Heart left ventricle (tissue), 16 donors: ENCODE results near the gene COMMD1. TPM values are rescaled to one million over a fixed set of nuclear protein-coding genes. Genes with fewer than 3 reads are reported as not detected.

Experiments used
- ATAC-seq, 4 donors: fragments of 200-7000 bp; cut with Tn5 transposase; one replicate each; pipeline ENCODE4 v1.9.1; 2020 to 2022; ENCODE audit warnings: moderate library complexity in 4 of 4, mild to moderate bottlenecking in 3 of 4, moderate number of reproducible peaks in 1 of 4
- DNase-seq, 5 donors: peaks; one replicate each; pipeline ENCODE4 v3.0.0-alpha.2; 2020
- H3K27ac ChIP-seq, 12 donors: fragments of 200-600 bp; sonication (generic) in 4 of 12; one replicate each; pipeline versions ENCODE4 v1.5.0 to v1.8.0; 2016 to 2022; ENCODE audit warnings: mild to moderate bottlenecking in 2 of 12
- H3K27me3 ChIP-seq, 9 donors: fragments of 200-600 bp; sonication (generic) in 2 of 9; one replicate each; pipeline versions ENCODE4 v1.5.1 to v1.8.0; 2016 to 2022; ENCODE audit warnings: mild to moderate bottlenecking in 3 of 9
- H3K36me3 ChIP-seq, 9 donors: fragments of 200-600 bp; sonication (generic) in 2 of 9; one replicate each; pipeline versions ENCODE4 v1.5.0 to v1.8.0; 2018 to 2022; ENCODE audit warnings: mild to moderate bottlenecking in 2 of 9
- H3K4me1 ChIP-seq, 12 donors: fragments of 200-600 bp; sonication (generic) in 4 of 12; one replicate each; pipeline versions ENCODE4 v1.5.0 to v1.8.0; 2016 to 2022; ENCODE audit warnings: mild to moderate bottlenecking in 3 of 12
- H3K4me3 ChIP-seq, 12 donors: fragments of 200-600 bp; sonication (generic) in 4 of 12; one replicate each; pipeline versions ENCODE4 v1.5.0 to v1.8.0; 2017 to 2022; ENCODE audit warnings: mild to moderate bottlenecking in 9 of 12, moderate library complexity in 4 of 12
- H3K9me3 ChIP-seq, 12 donors: fragments of 200-600 bp; sonication (generic) in 4 of 12; one replicate each; pipeline versions ENCODE4 v1.5.0 to v1.8.0; 2016 to 2022; ENCODE audit warnings: mild to moderate bottlenecking in 1 of 12
- CTCF ChIP-seq, 12 donors: fragments of 200-600 bp; sonication (generic) in 4 of 12; IDR thresholded peaks; one replicate each; pipeline versions ENCODE4 v1.5.0 to v1.8.0; 2018 to 2022; ENCODE audit warnings: antibody characterized with exemption in 12 of 12, mild to moderate bottlenecking in 5 of 12
- POLR2A ChIP-seq, 2 donors: fragments of 450-650 bp; IDR thresholded peaks; one replicate each; pipeline ENCODE4 v1.6.1; 2017; ENCODE audit warnings: antibody characterized with exemption in 2 of 2, mild to moderate bottlenecking in 2 of 2, moderate library complexity in 2 of 2
- WGBS, 4 donors: extraction: QIAGEN DNeasy Blood & Tissue Kit in 2 of 4; methylation state at CpG; one replicate each; pipeline versions ENCODE4 v1.1.5 to v1.1.7; 2013 to 2018; 5-methylcytosine and 5-hydroxymethylcytosine counted together
- intact Hi-C, 10 donors: fragments of 100-400 bp; cut with DNase I; formaldehyde crosslinking; loops; one replicate each; pipeline versions ENCODE4 v1.11.1 to v1.14.2; 2022
- polyA plus RNA-seq, 2 donors: library from polyadenylated mRNA; stranded (reverse); fragments of 200-250 nt; gene quantifications; one replicate each; pipeline ENCODE4 v1.2.3, GENCODE V29; 2013
- total RNA-seq, 9 donors: library from RNA; depleted of rRNA in 2 of 9; stranded (reverse); fragments of >200 nt in 2 of 9; fragmentation: NEBNext Ultra II Directional in 3 of 9; extraction: Animal tissue kit (Norgen Biotek cat#: 25700) in 3 of 9; gene quantifications; one replicate each; pipeline versions ENCODE4 v1.1.0 to v1.2.4, GENCODE V29; 2016 to 2023
- donor health status: ischemic (EF 13 %, LVEDD 7.1; RV severe dilation, severe dysfunction).
- donor health status: healthy with polysubstance abuse.
- donor health status: DM: no; HTN: yes; CAD: no.
- donor health status: DM: no; HTN: no; CAD: no.
- donor health status: ischemic (EF 25% LVEDD 6.9; RV normal size, moderate dysfunction).
- donor health status: ischemic (EF 25% LVEDD 5.7; RV mildly dilated, moderate dysfunction).
- donor health status: healthy.
- donor health status: DM: yes; HTN: yes; CAD: no.
- donor health status: ischemic (EF 35%, LVEDD 5.7; RV mildly dilated, moderate dysfunction).
- donor health status: nonischemic (EF 11% LVEDD 7.7; RV severe dilation, severe dysfunction).
- donor health status: DM: yes; HTN: yes; CAD: no.
- donor health status: PGD.
- donor health status: ischemic (EF 29% LVEDD 5.4; RV normal size, mild dysfunction).
- donor health status: nonischemic (EF 23%, LVEDD 6.1; RV moderate dilation, normal function).

The COMMD1 gene
- total and polyA plus RNA-seq, 11 donors = 50.1 to 99.5 (median 69.3) TPM

GRCh38 chr2:62101886-62102285 lies 196.4 kb downstream of the COMMD1 start:
- no peaks in the 10 kb centered on the region for H3K27me3 ChIP-seq
- WGBS, 4 donors = 94 to 97% (median 95%) methylated on average over 2 of the region's 2 CpGs
- peaks cover 0 to 13% (median 0%) of the 10 kb centered on the region in 12 donors for H3K4me1 ChIP-seq
- H3K9me3 ChIP-seq = no peaks in the 10 kb centered on the region
- DNase-seq (no peak), ATAC-seq (no peak)
- no peaks in the 10 kb centered on the region for H3K36me3 ChIP-seq
- intact Hi-C loops = no loop called here
- H3K27ac ChIP-seq = no peak overlapping the region
- TF ChIP-seq CTCF (IDR thresholded peaks at IDR 0.05) (no peak), POLR2A (IDR thresholded peaks at IDR 0.05) (no peak)
- H3K4me3 ChIP-seq = no peak overlapping the region

GRCh38 chr2:62102402-62102920 lies 197.0 kb downstream of the COMMD1 start:
- intact Hi-C loops = no loop called here
- H3K27ac ChIP-seq = no peak overlapping the region
- ATAC-seq = no peak
- no peaks in the 10 kb centered on the region for H3K36me3 ChIP-seq
- 94 to 100% (median 97%) methylated on average over 1 of the region's 1 CpG for WGBS, 4 donors
- no peak overlapping the region for H3K4me3 ChIP-seq
- peaks cover 0 to 13% (median 0%) of the 10 kb centered on the region in 12 donors for H3K4me1 ChIP-seq
- no peak for TF ChIP-seq POLR2A (IDR thresholded peaks at IDR 0.05)
- no peak for DNase-seq
- H3K9me3 ChIP-seq = no peaks in the 10 kb centered on the region
- H3K27me3 ChIP-seq = no peaks in the 10 kb centered on the region

- intact Hi-C loops = no loop called here
- 63 to 84% (median 73%) methylated on average over 2 of the region's 2 CpGs for WGBS, 4 donors
- Histone ChIP-seq H3K36me3 (no peaks in the 10 kb centered on the region), H3K9me3 (no peaks in the 10 kb centered on the region), H3K4me3 (no peak overlapping the region), H3K27me3 (no peaks in the 10 kb centered on the region), H3K4me1 (peaks cover 0 to 27% (median 12%) of the 10 kb centered on the region in 12 donors), H3K27ac (no peak overlapping the region)
- ATAC-seq (no peak), DNase-seq (no peak)
- TF ChIP-seq CTCF (IDR thresholded peaks at IDR 0.05) = no peak
- TF ChIP-seq POLR2A (IDR thresholded peaks at IDR 0.05) = no peak
These were observed 204.1 kb downstream of the COMMD1 start for GRCh38 chr2:62109554-62109953.

DNA sequence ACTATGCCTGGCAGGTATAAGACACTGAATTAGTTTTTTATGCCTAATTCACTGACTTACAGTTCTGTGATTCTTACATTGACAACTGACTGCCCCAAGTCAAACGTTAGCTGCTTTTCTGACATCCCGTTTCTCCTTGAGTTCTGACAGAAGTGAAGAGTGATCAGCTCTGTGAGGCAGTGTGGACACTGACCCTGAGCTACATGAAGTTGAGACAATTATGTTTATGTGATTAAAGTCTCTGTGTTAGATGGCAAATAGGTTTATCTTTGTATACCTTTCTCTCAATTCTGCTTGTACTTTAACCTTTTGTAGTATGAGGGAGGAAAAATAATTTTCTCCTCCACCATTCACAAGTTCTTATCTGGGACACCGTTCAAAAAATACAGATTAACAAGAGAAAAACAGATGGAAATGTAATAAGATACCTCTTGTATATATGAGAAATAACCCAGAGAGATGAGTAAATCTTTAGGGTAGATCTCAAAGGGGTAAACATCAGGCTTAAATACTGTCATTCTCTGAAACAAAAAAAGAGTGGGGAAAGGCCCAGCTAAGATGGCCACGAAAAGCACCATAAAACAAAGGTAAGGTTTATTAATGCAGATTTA lies 205.0 kb downstream of the COMMD1 start:
- no peak for ATAC-seq
- no peak overlapping the region for H3K27ac ChIP-seq
- DNase-seq = no peak
- H3K36me3 ChIP-seq = no peaks in the 10 kb centered on the region
- TF ChIP-seq POLR2A (IDR thresholded peaks at IDR 0.05) (no peak), CTCF (IDR thresholded peaks at IDR 0.05) (no peak)
- intact Hi-C loops = loop anchor here in 1 of 10 donors (10.0 kb wide), 1 partner anchor 304 kb away; no protein-coding TSS in a partner anchor
- no peaks in the 10 kb centered on the region for H3K27me3 ChIP-seq
- peaks cover 0 to 34% (median 13%) of the 10 kb centered on the region in 12 donors for H3K4me1 ChIP-seq
- H3K9me3 ChIP-seq = no peaks in the 10 kb centered on the region
- H3K4me3 ChIP-seq = no peak overlapping the region
- 81 to 85% (median 83%) methylated on average over 4 of the region's 4 CpGs for WGBS, 4 donors
